HepG2 (cell line): ENCODE results near the gene MRPS5. TPM values are rescaled to one million over a fixed set of nuclear protein-coding genes. Genes with fewer than 3 reads are reported as not detected.

Experiments
- AKAP8 ChIP-seq: sonication (generic); formaldehyde crosslinking; IDR thresholded peaks from 2 replicates; pipeline ENCODE4 v1.5.1; 2020; ENCODE audit warnings: mild to moderate bottlenecking, missing genetic modification reagents
- FOXK1 ChIP-seq: sonication (generic); formaldehyde crosslinking; IDR thresholded peaks from 2 replicates; pipeline ENCODE4 v1.4.0; 2020; ENCODE audit warnings: low read depth, missing genetic modification reagents, borderline replicate concordance
- GLI4 ChIP-seq: sonication (generic); formaldehyde crosslinking; IDR thresholded peaks from 2 replicates; pipeline ENCODE4 v1.5.1; 2020; ENCODE audit warnings: missing genetic modification reagents, mild to moderate bottlenecking, moderate library complexity, borderline replicate concordance
- GTF2F1 ChIP-seq: fragments of 150-350 bp; IDR thresholded peaks from 2 replicates; pipeline ENCODE4 v1.6.1; 2014; ENCODE audit warnings: low read length
- HNRNPLL ChIP-seq: fragments of 200-400 bp; formaldehyde crosslinking; IDR thresholded peaks from 2 replicates; pipeline ENCODE4 v1.6.1; 2017; ENCODE audit warnings: mild to moderate bottlenecking, low read depth, low read length; ENCODE audit not compliant: poor library complexity, severe bottlenecking
- MIXL1 ChIP-seq: IDR thresholded peaks from 2 replicates; pipeline ENCODE4 v1.6.1; 2016
- NFYC ChIP-seq: IDR thresholded peaks from 2 replicates; pipeline ENCODE4 v1.6.1; 2016; ENCODE audit warnings: missing genetic modification reagents, missing compliant biosample characterization
- PCBP2 ChIP-seq: fragments of 200-400 bp; formaldehyde crosslinking; optimal IDR thresholded peaks from 2 replicates; pipeline ENCODE3; 2018; ENCODE audit warnings: low read length, low read depth; ENCODE audit not compliant: poor library complexity, severe bottlenecking
- RARA ChIP-seq: IDR thresholded peaks from 2 replicates; pipeline ENCODE4 v1.6.1; 2016; ENCODE audit warnings: missing genetic modification reagents, missing compliant biosample characterization
- SMARCC2 ChIP-seq: fragments of 450-650 bp; IDR thresholded peaks from 2 replicates; pipeline ENCODE4 v1.6.1; 2017; ENCODE audit warnings: antibody characterized with exemption, mild to moderate bottlenecking
- TP53 ChIP-seq: sonication (generic); formaldehyde crosslinking; conservative IDR thresholded peaks from 2 replicates; pipeline ENCODE4 v1.4.0; 2020; ENCODE audit warnings: missing genetic modification reagents
- XRCC5 ChIP-seq: fragments of 200-400 bp; formaldehyde crosslinking; optimal IDR thresholded peaks from 2 replicates; pipeline ENCODE3; 2017; ENCODE audit warnings: mild to moderate bottlenecking, low read length
- YEATS4 ChIP-seq: sonication (generic); formaldehyde crosslinking; IDR thresholded peaks from 2 replicates; pipeline ENCODE4 v1.4.0; 2020; ENCODE audit warnings: missing genetic modification reagents, borderline replicate concordance
- ZBTB21 ChIP-seq: sonication (generic); formaldehyde crosslinking; IDR thresholded peaks from 2 replicates; pipeline ENCODE4 v1.4.0; 2020; ENCODE audit warnings: missing genetic modification reagents
- ZBTB38 ChIP-seq: sonication (generic); formaldehyde crosslinking; IDR thresholded peaks from 2 replicates; pipeline ENCODE4 v1.5.1; 2020; ENCODE audit warnings: mild to moderate bottlenecking, missing genetic modification reagents
- ZFP36 ChIP-seq: fragments of 150-350 bp; IDR thresholded peaks from 2 replicates; pipeline ENCODE4 v1.6.1; 2018; ENCODE audit warnings: borderline replicate concordance, low read length, low read depth; ENCODE audit not compliant: partially characterized antibody
- ZNF251 ChIP-seq: sonication (generic); formaldehyde crosslinking; IDR thresholded peaks from 2 replicates; pipeline ENCODE4 v1.9.0; 2021; ENCODE audit warnings: mild to moderate bottlenecking, missing genetic modification reagents
- ZNF44 ChIP-seq: sonication (generic); formaldehyde crosslinking; IDR thresholded peaks from 2 replicates; pipeline ENCODE4 v1.5.1; 2020; ENCODE audit warnings: mild to moderate bottlenecking, missing genetic modification reagents
- ZNF724P ChIP-seq: sonication (generic); formaldehyde crosslinking; IDR thresholded peaks from 2 replicates; pipeline ENCODE4 v1.8.0; 2022; ENCODE audit warnings: missing genetic modification reagents, borderline replicate concordance
- ZSCAN31 ChIP-seq: sonication (generic); formaldehyde crosslinking; IDR thresholded peaks from 2 replicates; pipeline ENCODE4 v1.5.0; 2020; ENCODE audit warnings: low read depth, mild to moderate bottlenecking, missing genetic modification reagents
- polyA plus RNA-seq, 8 experiments: library from polyadenylated mRNA; depleted of rRNA in 3 of 8; stranded (reverse) in 7 of 8; unstranded in 1 of 8; fragments of >200 nt; fragmentation: Illumina TruSeq in 4 of 8; extraction: Trizol in 4 of 8; gene quantifications; 2 replicates each; pipeline versions ENCODE4 v1.2.1 to v1.2.3, GENCODE V29; 2011 to 2016; ENCODE audit warnings: low read depth in 4 of 8, missing spikeins in 1 of 8, mixed read lengths in 1 of 8; ENCODE audit not compliant: insufficient read depth in 1 of 8
- total RNA-seq, 5 experiments: library from RNA; depleted of rRNA; stranded (reverse); fragments of >200 nt; fragmentation: Illumina TruSeq; extraction: Trizol; gene quantifications; 2 replicates each; pipeline ENCODE4 v1.2.3, GENCODE V29; 2016; ENCODE audit warnings: low read depth in 1 of 5
- TF ChIP-seq, protein P1 (sequence below): sonication (generic); formaldehyde crosslinking; IDR thresholded peaks from 2 replicates; pipeline ENCODE4 v1.4.0; 2020; ENCODE audit warnings: mild to moderate bottlenecking, low read depth, missing genetic modification reagents
- TF ChIP-seq, protein P2 (sequence below): sonication (generic); formaldehyde crosslinking; IDR thresholded peaks from 2 replicates; pipeline ENCODE4 v1.4.0; 2020; ENCODE audit warnings: missing genetic modification reagents
- TF ChIP-seq, protein P3 (sequence below): IDR thresholded peaks from 2 replicates; pipeline ENCODE4 v1.6.1; 2018; ENCODE audit warnings: missing genetic modification reagents
- TF ChIP-seq, protein P4 (sequence below): sonication (generic); formaldehyde crosslinking; IDR thresholded peaks from 2 replicates; pipeline ENCODE4 v1.4.0; 2020; ENCODE audit warnings: missing genetic modification reagents, borderline replicate concordance
- TF ChIP-seq, protein P5 (sequence below): IDR thresholded peaks from 2 replicates; pipeline ENCODE4 v1.6.1; 2012; ENCODE audit warnings: inconsistent platforms
- TF ChIP-seq, protein P6 (sequence below): sonication (generic); formaldehyde crosslinking; IDR thresholded peaks from 2 replicates; pipeline ENCODE4 v1.4.0; 2020; ENCODE audit warnings: missing genetic modification reagents

MRPS5 gene
- total and polyA plus RNA-seq, 2 of the 13 experiments (the other 11 are each of a cell fraction or from before 2014, with no cell fraction given): 98.8 to 134 TPM

DNA sequence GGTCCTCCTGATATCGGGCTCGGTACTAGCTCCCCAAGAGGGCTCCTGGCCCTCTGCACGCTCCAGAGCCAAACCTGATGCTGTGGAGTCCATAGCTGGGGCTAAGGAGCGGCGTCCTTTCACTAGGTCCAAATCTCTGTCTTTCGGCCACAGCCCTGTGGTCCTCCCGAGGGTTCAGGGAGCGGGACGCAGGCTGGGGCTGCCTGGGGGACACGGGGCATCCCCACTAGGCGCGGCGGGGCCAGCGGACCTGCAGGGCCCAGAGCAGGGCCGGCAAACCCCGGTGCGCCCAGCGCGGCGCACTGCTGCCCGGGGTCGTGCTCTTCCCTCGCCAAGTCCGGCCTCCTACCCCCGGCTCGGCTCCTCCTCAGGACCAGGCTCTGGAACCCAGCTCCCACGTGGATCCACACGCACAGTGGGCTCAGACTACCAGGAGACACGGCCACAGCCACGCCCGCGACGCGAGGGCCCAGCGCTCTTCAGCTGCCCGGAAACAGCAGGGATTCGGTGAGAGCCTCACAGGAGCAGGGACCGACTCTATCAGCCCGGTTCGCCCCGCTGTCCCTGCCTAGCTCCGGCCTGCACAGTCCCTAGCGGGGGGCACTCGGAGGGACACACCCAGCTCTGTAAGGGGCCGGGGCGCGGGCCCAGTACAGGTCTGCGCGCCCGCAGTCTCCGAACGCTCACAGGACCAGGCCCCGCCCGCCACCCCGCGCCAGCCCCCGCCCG, 37.4 kb upstream of the MRPS5 start (continued):
- no peak for TF ChIP-seq ZFP36
- TF ChIP-seq ZNF724P (CRISPR knock-in tag): no peak
- peak; percentile 93 for TF ChIP-seq ZBTB38 (CRISPR knock-in tag)
- TF ChIP-seq FOXK1 (CRISPR knock-in tag): no peak
- no peak for TF ChIP-seq NFYC (CRISPR knock-in tag)
- TF ChIP-seq YEATS4 (CRISPR knock-in tag): peak; percentile 51; the same call in 1 of the 2 replicates
- no peak for TF ChIP-seq ZSCAN31 (CRISPR knock-in tag)
- no peak for TF ChIP-seq ZBTB21
- TF ChIP-seq PCBP2: no peak
- TF ChIP-seq XRCC5: no peak
- TF ChIP-seq, protein P1, sequence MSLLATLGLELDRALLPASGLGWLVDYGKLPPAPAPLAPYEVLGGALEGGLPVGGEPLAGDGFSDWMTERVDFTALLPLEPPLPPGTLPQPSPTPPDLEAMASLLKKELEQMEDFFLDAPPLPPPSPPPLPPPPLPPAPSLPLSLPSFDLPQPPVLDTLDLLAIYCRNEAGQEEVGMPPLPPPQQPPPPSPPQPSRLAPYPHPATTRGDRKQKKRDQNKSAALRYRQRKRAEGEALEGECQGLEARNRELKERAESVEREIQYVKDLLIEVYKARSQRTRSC (CRISPR knock-in tag): no peak
- TF ChIP-seq, protein P2, sequence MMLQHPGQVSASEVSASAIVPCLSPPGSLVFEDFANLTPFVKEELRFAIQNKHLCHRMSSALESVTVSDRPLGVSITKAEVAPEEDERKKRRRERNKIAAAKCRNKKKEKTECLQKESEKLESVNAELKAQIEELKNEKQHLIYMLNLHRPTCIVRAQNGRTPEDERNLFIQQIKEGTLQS (CRISPR knock-in tag): peak; percentile 12; the same call in 1 of the 2 replicates
- no peak for TF ChIP-seq AKAP8 (CRISPR knock-in tag)
- TF ChIP-seq, protein P3, sequence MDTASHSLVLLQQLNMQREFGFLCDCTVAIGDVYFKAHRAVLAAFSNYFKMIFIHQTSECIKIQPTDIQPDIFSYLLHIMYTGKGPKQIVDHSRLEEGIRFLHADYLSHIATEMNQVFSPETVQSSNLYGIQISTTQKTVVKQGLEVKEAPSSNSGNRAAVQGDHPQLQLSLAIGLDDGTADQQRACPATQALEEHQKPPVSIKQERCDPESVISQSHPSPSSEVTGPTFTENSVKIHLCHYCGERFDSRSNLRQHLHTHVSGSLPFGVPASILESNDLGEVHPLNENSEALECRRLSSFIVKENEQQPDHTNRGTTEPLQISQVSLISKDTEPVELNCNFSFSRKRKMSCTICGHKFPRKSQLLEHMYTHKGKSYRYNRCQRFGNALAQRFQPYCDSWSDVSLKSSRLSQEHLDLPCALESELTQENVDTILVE: no peak
- TF ChIP-seq HNRNPLL: peak; percentile 34
- TF ChIP-seq, protein P4, sequence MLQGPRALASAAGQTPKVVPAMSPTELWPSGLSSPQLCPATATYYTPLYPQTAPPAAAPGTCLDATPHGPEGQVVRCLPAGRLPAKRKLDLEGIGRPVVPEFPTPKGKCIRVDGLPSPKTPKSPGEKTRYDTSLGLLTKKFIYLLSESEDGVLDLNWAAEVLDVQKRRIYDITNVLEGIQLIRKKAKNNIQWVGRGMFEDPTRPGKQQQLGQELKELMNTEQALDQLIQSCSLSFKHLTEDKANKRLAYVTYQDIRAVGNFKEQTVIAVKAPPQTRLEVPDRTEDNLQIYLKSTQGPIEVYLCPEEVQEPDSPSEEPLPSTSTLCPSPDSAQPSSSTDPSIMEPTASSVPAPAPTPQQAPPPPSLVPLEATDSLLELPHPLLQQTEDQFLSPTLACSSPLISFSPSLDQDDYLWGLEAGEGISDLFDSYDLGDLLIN (CRISPR knock-in tag): no peak
- TF ChIP-seq, protein P5, sequence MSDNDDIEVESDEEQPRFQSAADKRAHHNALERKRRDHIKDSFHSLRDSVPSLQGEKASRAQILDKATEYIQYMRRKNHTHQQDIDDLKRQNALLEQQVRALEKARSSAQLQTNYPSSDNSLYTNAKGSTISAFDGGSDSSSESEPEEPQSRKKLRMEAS: peak; percentile 28; the same call in 1 of the 2 replicates
- no peak for TF ChIP-seq GTF2F1
- no peak for TF ChIP-seq ZNF44 (CRISPR knock-in tag)
- TF ChIP-seq MIXL1 (CRISPR knock-in tag): no peak
- no peak for TF ChIP-seq RARA
- no peak for TF ChIP-seq ZNF251
- TF ChIP-seq SMARCC2: no peak
- 0 out of 2 replicates have a peak, but pooled peaks have one; percentile 39 for TF ChIP-seq GLI4 (CRISPR knock-in tag)
- TF ChIP-seq, protein P6, sequence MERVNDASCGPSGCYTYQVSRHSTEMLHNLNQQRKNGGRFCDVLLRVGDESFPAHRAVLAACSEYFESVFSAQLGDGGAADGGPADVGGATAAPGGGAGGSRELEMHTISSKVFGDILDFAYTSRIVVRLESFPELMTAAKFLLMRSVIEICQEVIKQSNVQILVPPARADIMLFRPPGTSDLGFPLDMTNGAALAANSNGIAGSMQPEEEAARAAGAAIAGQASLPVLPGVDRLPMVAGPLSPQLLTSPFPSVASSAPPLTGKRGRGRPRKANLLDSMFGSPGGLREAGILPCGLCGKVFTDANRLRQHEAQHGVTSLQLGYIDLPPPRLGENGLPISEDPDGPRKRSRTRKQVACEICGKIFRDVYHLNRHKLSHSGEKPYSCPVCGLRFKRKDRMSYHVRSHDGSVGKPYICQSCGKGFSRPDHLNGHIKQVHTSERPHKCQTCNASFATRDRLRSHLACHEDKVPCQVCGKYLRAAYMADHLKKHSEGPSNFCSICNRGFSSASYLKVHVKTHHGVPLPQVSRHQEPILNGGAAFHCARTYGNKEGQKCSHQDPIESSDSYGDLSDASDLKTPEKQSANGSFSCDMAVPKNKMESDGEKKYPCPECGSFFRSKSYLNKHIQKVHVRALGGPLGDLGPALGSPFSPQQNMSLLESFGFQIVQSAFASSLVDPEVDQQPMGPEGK: peak; percentile 27; the same call in 1 of the 2 replicates
- no peak for TF ChIP-seq TP53 (CRISPR knock-in tag)
